Smooth muscle cell (in vitro differentiated cells): ENCODE results near the gene TEX13A. TPM values are rescaled to one million over a fixed set of nuclear protein-coding genes. Genes with fewer than 3 reads are reported as not detected.

Experiments used
- DNase-seq: peaks from one replicate; lab custom pipeline; 2025; ENCODE audit not compliant: unreplicated experiment; lab: John Stamatoyannopoulos, UW
- H2AFZ ChIP-seq: fragments of 200-600 bp; sonication (generic); 2 replicates; pipeline ENCODE4 v1.6.0; 2016; ENCODE audit warnings: antibody characterized with exemption, low read depth, mild to moderate bottlenecking
- H3F3A ChIP-seq: fragments of 200-600 bp; sonication (generic); 2 replicates; pipeline ENCODE4 v1.6.0; 2017; ENCODE audit warnings: antibody characterized with exemption, low read depth
- H3K27ac ChIP-seq: fragments of 200-600 bp; sonication (generic); 2 replicates; pipeline ENCODE4 v1.5.1; 2016; ENCODE audit warnings: low read depth, mild to moderate bottlenecking
- H3K27me3 ChIP-seq: fragments of 200-600 bp; sonication (generic); 2 replicates; pipeline ENCODE4 v1.6.1; 2016; ENCODE audit warnings: low read depth, mild to moderate bottlenecking
- H3K36me3 ChIP-seq: fragments of 200-600 bp; sonication (generic); 2 replicates; pipeline ENCODE4 v1.5.1; 2016; ENCODE audit warnings: low read depth
- H3K4me1 ChIP-seq: fragments of 200-600 bp; sonication (generic); 2 replicates; pipeline ENCODE4 v1.5.1; 2016; ENCODE audit warnings: low read depth
- H3K4me2 ChIP-seq: fragments of 200-600 bp; sonication (generic); 2 replicates; pipeline ENCODE4 v1.6.0; 2016; ENCODE audit warnings: mild to moderate bottlenecking
- H3K4me3 ChIP-seq: fragments of 200-600 bp; sonication (generic); 2 replicates; pipeline ENCODE4 v1.5.1; 2016; ENCODE audit warnings: mild to moderate bottlenecking
- H3K79me2 ChIP-seq: fragments of 200-600 bp; sonication (generic); 2 replicates; pipeline ENCODE4 v1.6.0; 2016; ENCODE audit warnings: low read depth, mild to moderate bottlenecking
- H3K9ac ChIP-seq: fragments of 200-600 bp; sonication (generic); 2 replicates; pipeline ENCODE4 v1.6.0; 2016; ENCODE audit warnings: low read depth
- H3K9me3 ChIP-seq: fragments of 200-600 bp; sonication (generic); replicated peaks from 2 replicates; pipeline ENCODE4 v1.5.1; 2016; ENCODE audit warnings: low read depth
- H4K20me1 ChIP-seq: fragments of 200-600 bp; sonication (generic); 2 replicates; pipeline ENCODE4 v1.6.0; 2016; ENCODE audit warnings: low read depth
- CTCF ChIP-seq: fragments of 200-600 bp; sonication (generic); IDR thresholded peaks from 2 replicates; pipeline ENCODE4 v1.5.1; 2017; ENCODE audit warnings: borderline replicate concordance, mild to moderate bottlenecking, antibody characterized with exemption; ENCODE audit not compliant: insufficient read depth, poor library complexity, severe bottlenecking
- WGBS: methylation state at CpG from one replicate; pipeline ENCODE4 v1.1.7; 2016; ENCODE audit warnings: low lambda C conversion rate; 5-methylcytosine and 5-hydroxymethylcytosine counted together
- polyA plus RNA-seq: library from polyadenylated mRNA; unstranded; fragments of >200 nt; fragmentation: Nextera tagmentation; extraction: Ambion mirVana; gene quantifications from 2 replicates; pipeline ENCODE4 v1.2.1, GENCODE V29; 2016
- total RNA-seq: library from RNA; depleted of rRNA; stranded (reverse); fragments of >200 nt; gene quantifications from 2 replicates; pipeline ENCODE4 v1.2.3, GENCODE V29; 2014

Gene TEX13A
- total and polyA plus RNA-seq, 2 experiments from 2014 or later: 0.11 TPM; not detected in 1

GRCh38 chrX:105226499-105226898 is 6.0 kb upstream of the TEX13A start:
- Histone ChIP-seq H3K9me3 (no peaks in the 10 kb centered on the region), H4K20me1 (no peaks in the 10 kb centered on the region), H3K4me1 (no peaks in the 10 kb centered on the region), H2AFZ (no peak overlapping the region), H3K27ac (no peak overlapping the region), H3F3A (no peaks in the 10 kb centered on the region), H3K36me3 (no peaks in the 10 kb centered on the region), H3K79me2 (no peaks in the 10 kb centered on the region), H3K27me3 (no peaks in the 10 kb centered on the region), H3K4me2 (no peak overlapping the region), H3K9ac (no peak overlapping the region), H3K4me3 (no peak overlapping the region)
- no peak for DNase-seq
- TF ChIP-seq CTCF: no peak
- 76% methylated on average over 5 of the region's 5 CpGs for WGBS

GRCh38 chrX:105221374-105221773 is 880 bp upstream of the TEX13A start:
- no peak overlapping the region for H3K27ac ChIP-seq
- H4K20me1 ChIP-seq: no peaks in the 10 kb centered on the region
- H3K9me3 ChIP-seq: no peaks in the 10 kb centered on the region
- H3K9ac ChIP-seq: no peak overlapping the region
- 78% methylated on average over 3 of the region's 3 CpGs for WGBS
- TF ChIP-seq CTCF: no peak
- DNase-seq: no peak
- H3K4me1 ChIP-seq: no peaks in the 10 kb centered on the region
- H3K79me2 ChIP-seq: no peaks in the 10 kb centered on the region
- no peaks in the 10 kb centered on the region for H3F3A ChIP-seq
- H3K4me2 ChIP-seq: no peak overlapping the region
- no peaks in the 10 kb centered on the region for H3K36me3 ChIP-seq
- no peak overlapping the region for H2AFZ ChIP-seq
- no peak overlapping the region for H3K4me3 ChIP-seq
- H3K27me3 ChIP-seq: no peaks in the 10 kb centered on the region

- no peaks in the 10 kb centered on the region for H4K20me1 ChIP-seq
- 94% methylated on average over 23 of the region's 26 CpGs for WGBS
- H3K4me2 ChIP-seq: no peak overlapping the region
- H2AFZ ChIP-seq: no peak overlapping the region
- H3K79me2 ChIP-seq: no peaks in the 10 kb centered on the region
- no peaks in the 10 kb centered on the region for H3K27me3 ChIP-seq
- no peaks in the 10 kb centered on the region for H3K9me3 ChIP-seq
- no peak overlapping the region for H3K4me3 ChIP-seq
- H3K4me1 ChIP-seq: no peaks in the 10 kb centered on the region
- TF ChIP-seq CTCF: no peak
- no peaks in the 10 kb centered on the region for H3F3A ChIP-seq
- H3K36me3 ChIP-seq: no peaks in the 10 kb centered on the region
- DNase-seq: no peak
- H3K27ac ChIP-seq: no peak overlapping the region
- no peak overlapping the region for H3K9ac ChIP-seq
Measured at GRCh38 chrX:105219454-105220401, 766 bp downstream of the TEX13A start.
